Breast epithelium (tissue), 4 donors: ENCODE data around the gene CDCA4. TPM values are rescaled to one million over a fixed set of nuclear protein-coding genes. Genes with fewer than 3 reads are reported as not detected.

Experiments
- DNase-seq, 2 donors: peaks; one replicate each; pipeline ENCODE4 v3.0.0-alpha.2; 2019; ENCODE audit warnings: low spot score in 2 of 2
- H3K27ac ChIP-seq, 2 donors: fragments of 200-600 bp; sonication (generic) in 1 of 2; one replicate each; pipeline ENCODE4 v1.5.1; 2016 to 2019; ENCODE audit warnings: mild to moderate bottlenecking in 1 of 2
- H3K27me3 ChIP-seq, 2 donors: fragments of 200-600 bp; sonication (generic) in 1 of 2; one replicate each; pipeline versions ENCODE4 v1.5.1 to v1.6.0; 2017 to 2019; ENCODE audit warnings: control low read depth in 1 of 2, mild to moderate bottlenecking in 1 of 2
- H3K36me3 ChIP-seq: fragments of 200-600 bp; one replicate; pipeline ENCODE4 v1.5.1; 2019
- H3K4me1 ChIP-seq, 2 donors: fragments of 200-600 bp; sonication (generic); one replicate each; pipeline ENCODE4 v1.5.1; 2016 to 2019; ENCODE audit warnings: control low read depth in 1 of 2
- H3K4me3 ChIP-seq, 3 donors: fragments of 200-600 bp; sonication (generic); 1 replicate in 2 of 3; 2 replicates in 1 of 3; pipeline ENCODE4 v1.5.1; 2016 to 2019; ENCODE audit warnings: mild to moderate bottlenecking in 3 of 3, moderate library complexity in 2 of 3
- H3K9me3 ChIP-seq, 2 donors: fragments of 200-600 bp; sonication (generic) in 1 of 2; one replicate each; pipeline ENCODE4 v1.5.1; 2016 to 2019; ENCODE audit warnings: control low read depth in 1 of 2
- POLR2A ChIP-seq: fragments of 450-650 bp; IDR thresholded peaks from one replicate; pipeline ENCODE4 v1.6.1; 2016; ENCODE audit warnings: antibody characterized with exemption, mild to moderate bottlenecking, moderate library complexity
- POLR2AphosphoS5 ChIP-seq, 3 donors: sonication (generic); formaldehyde crosslinking; IDR thresholded peaks; one replicate each; pipeline ENCODE4 v1.6.1; 2017; ENCODE audit warnings: antibody characterized with exemption in 3 of 3
- intact Hi-C: fragments of 100-400 bp; cut with DNase I; formaldehyde crosslinking; loops from one replicate; pipeline ENCODE4 v1.15.1; 2023; ENCODE audit warnings: low total_unique reads
- total RNA-seq, 3 donors: library from RNA; depleted of rRNA; stranded (reverse); fragments of >200 nt; gene quantifications; one replicate each; pipeline ENCODE4 v1.1.0, GENCODE V29; 2016
- TF ChIP-seq, protein P1 (sequence below), 3 donors: fragments of 450-650 bp; IDR thresholded peaks; one replicate each; pipeline ENCODE4 v1.5.1; 2016 to 2017; ENCODE audit warnings: antibody characterized with exemption in 3 of 3, mild to moderate bottlenecking in 3 of 3, moderate library complexity in 3 of 3

CDCA4 gene
- total RNA-seq, 3 donors from 2014 or later = 5.1 to 10.4 (median 10.2) TPM

DNA sequence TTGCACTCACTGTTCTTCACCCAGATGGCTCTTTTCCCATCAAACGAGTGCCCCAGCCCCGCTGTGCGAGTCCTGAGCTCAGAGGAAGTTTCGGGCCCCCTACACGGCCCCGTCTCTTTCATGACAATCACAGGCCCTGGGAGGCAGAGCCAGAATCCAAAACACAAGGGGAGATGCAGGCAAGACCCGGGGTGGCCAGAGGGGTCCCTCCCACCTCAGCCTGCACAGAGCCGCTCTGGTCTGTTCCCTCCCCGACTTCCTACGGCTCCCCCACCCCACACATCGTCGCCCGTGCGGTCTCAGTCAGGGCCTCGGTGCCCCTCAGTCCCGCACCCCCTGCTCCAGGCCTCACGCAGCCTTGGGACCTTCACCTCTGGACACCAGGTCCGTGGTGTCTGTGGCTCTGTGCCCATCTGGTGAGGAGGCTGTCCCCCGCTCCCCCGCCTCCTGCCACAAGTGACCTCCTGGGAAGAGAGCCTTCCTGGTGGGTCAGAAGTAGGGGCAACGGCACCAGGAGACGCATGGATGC, 35.5 kb upstream of the CDCA4 start:
- intact Hi-C loops = no loop called here
- no peak for DNase-seq
- Histone ChIP-seq H3K9me3 (no peaks in the 10 kb centered on the region), H3K36me3 (no peaks in the 10 kb centered on the region), H3K27me3 (no peaks in the 10 kb centered on the region), H3K27ac (no peak overlapping the region), H3K4me1 (no peaks in the 10 kb centered on the region), H3K4me3 (no peak overlapping the region)
- TF ChIP-seq POLR2AphosphoS5 (IDR thresholded peaks at IDR 0.05) (no peak), POLR2A (no peak)
- TF ChIP-seq, protein P1, sequence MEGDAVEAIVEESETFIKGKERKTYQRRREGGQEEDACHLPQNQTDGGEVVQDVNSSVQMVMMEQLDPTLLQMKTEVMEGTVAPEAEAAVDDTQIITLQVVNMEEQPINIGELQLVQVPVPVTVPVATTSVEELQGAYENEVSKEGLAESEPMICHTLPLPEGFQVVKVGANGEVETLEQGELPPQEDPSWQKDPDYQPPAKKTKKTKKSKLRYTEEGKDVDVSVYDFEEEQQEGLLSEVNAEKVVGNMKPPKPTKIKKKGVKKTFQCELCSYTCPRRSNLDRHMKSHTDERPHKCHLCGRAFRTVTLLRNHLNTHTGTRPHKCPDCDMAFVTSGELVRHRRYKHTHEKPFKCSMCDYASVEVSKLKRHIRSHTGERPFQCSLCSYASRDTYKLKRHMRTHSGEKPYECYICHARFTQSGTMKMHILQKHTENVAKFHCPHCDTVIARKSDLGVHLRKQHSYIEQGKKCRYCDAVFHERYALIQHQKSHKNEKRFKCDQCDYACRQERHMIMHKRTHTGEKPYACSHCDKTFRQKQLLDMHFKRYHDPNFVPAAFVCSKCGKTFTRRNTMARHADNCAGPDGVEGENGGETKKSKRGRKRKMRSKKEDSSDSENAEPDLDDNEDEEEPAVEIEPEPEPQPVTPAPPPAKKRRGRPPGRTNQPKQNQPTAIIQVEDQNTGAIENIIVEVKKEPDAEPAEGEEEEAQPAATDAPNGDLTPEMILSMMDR (IDR thresholded peaks at IDR 0.05) = no peak

DNA sequence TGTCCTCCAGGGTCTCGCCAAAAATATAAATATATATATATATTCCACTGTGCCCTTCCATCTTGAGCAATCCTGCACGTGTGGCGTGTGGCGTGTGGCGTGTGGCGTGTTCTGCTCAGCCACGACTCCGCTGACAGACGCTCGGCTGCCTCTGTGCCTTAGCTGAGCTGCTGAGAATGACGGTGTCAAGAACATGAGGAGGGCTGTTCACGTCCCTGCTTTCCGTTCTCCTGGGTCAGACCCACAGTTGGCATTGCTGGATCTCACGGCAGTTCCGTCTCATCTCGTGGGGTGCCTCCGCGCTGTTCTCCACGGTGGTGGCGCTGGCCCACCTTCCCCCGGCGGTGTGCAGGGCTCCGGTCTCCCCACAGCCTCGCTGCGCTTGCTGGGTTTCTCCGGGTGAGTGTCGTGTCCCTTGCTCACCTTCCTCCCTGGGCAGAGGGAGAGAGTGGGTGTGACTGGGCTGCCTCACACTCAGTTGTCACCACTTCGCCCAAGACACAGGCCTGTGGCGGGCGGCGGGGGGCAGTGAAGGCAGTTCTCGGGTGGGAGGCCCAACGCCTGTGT, 34.9 kb upstream of the CDCA4 start:
- Histone ChIP-seq H3K4me1 (no peaks in the 10 kb centered on the region), H3K27ac (no peak overlapping the region), H3K4me3 (no peak overlapping the region), H3K27me3 (no peaks in the 10 kb centered on the region), H3K36me3 (no peaks in the 10 kb centered on the region), H3K9me3 (no peaks in the 10 kb centered on the region)
- no peak for DNase-seq
- TF ChIP-seq, protein P1 (IDR thresholded peaks at IDR 0.05) = no peak
- no peak for TF ChIP-seq POLR2A
- TF ChIP-seq POLR2AphosphoS5 (IDR thresholded peaks at IDR 0.05) = no peak
- intact Hi-C loops = no loop called here

DNA sequence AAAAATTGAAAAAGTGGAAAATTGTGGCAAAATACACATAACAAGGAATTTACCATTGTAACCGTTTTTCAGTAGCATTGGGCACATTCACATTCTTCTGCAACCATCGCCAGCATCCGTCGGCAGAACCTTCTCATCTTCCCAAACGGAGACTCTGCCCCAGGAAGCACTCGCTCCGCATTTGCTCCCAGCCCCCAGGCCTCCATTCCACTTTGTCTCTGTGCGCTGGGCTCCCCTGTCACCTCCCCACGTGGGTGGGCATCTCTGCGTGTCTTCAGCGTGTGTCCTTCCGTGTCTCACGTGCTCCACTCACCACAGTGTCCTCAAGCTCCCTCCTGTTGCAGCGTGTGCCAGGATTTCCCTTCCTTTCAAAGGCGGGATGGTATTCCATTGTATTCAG, 34.5 kb upstream of the CDCA4 start:
- no peak overlapping the region for H3K27ac ChIP-seq
- no peaks in the 10 kb centered on the region for H3K27me3 ChIP-seq
- no peak for TF ChIP-seq POLR2AphosphoS5 (IDR thresholded peaks at IDR 0.05)
- TF ChIP-seq POLR2A = no peak
- TF ChIP-seq, protein P1 (IDR thresholded peaks at IDR 0.05) = no peak
- intact Hi-C loops = no loop called here
- no peak for DNase-seq
- no peaks in the 10 kb centered on the region for H3K4me1 ChIP-seq
- no peak overlapping the region for H3K4me3 ChIP-seq
- no peaks in the 10 kb centered on the region for H3K36me3 ChIP-seq
- no peaks in the 10 kb centered on the region for H3K9me3 ChIP-seq

DNA sequence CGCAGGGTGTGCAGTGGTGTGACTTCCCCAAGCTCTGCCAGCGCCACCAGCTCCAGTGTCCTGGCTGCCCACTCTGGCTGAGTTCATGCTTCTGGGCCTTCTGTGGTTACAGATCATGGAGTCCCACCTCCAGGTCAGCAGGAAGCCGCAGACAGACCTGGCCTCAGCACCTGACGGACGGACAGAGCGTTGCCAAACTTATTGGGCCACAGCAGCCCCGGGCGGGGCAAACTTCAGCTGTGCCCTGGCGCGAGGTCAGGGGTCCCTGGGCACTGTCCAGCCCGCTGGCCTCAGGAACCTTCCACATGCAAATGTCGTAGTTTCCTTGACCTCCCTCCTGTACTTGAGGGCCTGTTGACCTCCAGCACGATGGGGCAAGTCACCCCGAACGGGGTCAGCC, 33.1 kb upstream of the CDCA4 start:
- Histone ChIP-seq H3K9me3 (no peaks in the 10 kb centered on the region), H3K4me1 (no peaks in the 10 kb centered on the region), H3K36me3 (no peaks in the 10 kb centered on the region), H3K4me3 (no peak overlapping the region), H3K27ac (no peak overlapping the region), H3K27me3 (no peaks in the 10 kb centered on the region)
- DNase-seq = no peak
- intact Hi-C loops = no loop called here
- TF ChIP-seq POLR2AphosphoS5 (IDR thresholded peaks at IDR 0.05) = no peak
- no peak for TF ChIP-seq POLR2A
- TF ChIP-seq, protein P1 (IDR thresholded peaks at IDR 0.05) = no peak

DNA sequence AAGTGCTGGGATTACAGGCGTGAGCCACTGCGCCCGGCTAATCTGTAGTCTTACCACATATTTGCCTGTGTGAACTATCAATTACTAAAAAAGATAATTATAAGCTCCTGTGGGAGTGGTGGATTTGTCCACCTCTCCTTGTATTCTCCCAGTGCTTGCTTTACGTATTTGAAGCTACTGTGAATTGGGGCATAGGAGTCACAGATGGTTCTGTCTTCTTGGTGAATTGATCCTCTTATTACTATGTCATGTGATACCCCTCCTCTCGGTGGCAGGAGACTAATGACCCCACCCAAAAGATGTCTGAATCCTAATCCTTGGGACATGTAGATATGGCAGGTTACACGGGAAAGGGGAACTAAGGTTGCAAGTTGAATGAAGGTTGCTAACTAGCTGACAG, 32.5 kb upstream of the CDCA4 start:
- intact Hi-C loops = no loop called here
- H3K27me3 ChIP-seq = no peaks in the 10 kb centered on the region
- no peak overlapping the region for H3K27ac ChIP-seq
- no peak overlapping the region for H3K4me3 ChIP-seq
- no peaks in the 10 kb centered on the region for H3K36me3 ChIP-seq
- H3K4me1 ChIP-seq = no peaks in the 10 kb centered on the region
- TF ChIP-seq POLR2A (no peak), POLR2AphosphoS5 (IDR thresholded peaks at IDR 0.05) (no peak)
- TF ChIP-seq, protein P1 (IDR thresholded peaks at IDR 0.05) = no peak
- no peak for DNase-seq
- no peaks in the 10 kb centered on the region for H3K9me3 ChIP-seq
